Measurements from ENCODE around the gene PRKCH. TPM values are rescaled to one million over a fixed set of nuclear protein-coding genes. Genes with fewer than 3 reads are reported as not detected.
A peak's percentile ranks its signal among the peaks of the same experiment; 100 is the strongest.

PRKCH gene
- total RNA-seq, 3 donors from 2014 or later = 12.3 to 15.4 (median 14.8) TPM

DNA sequence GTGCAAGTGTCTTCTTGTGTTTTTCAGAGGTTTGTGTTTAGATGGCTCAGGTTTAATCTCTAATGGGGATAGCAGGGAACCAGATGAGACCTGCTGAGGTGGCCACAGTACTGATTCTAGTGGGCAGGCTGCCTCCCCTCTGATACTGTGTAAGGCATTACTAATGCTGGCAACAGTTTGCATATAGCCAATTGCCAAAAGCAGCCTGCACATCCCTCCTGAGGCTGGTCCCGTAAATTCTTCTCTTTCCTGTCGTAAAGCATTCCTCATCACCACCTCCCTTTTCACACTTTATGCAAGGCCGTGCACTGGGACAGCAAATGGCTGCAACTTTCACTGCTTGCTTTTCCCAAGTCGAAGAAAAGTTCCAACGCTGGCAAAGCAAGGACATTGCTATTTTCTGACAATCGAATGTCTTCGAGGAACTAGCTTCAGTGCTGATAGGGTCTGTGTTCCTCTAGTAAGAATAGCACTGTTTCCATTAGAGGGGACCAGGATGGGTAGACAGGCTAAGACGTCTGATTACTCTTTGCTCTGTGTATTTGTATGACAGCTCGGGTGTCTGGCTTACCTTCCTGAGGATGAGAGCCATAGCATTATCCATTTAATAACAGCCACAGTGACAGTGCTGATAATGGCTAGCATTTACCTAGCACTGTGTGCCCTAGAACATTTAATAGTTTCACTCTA is 195.7 kb downstream of the PRKCH start:
- Histone ChIP-seq H3K36me3 (ENCODE audit: low read depth) (no peaks in the 10 kb centered on the region), H3K9me3 (no peaks in the 10 kb centered on the region), H3K4me3 (no peak overlapping the region), H3K4me1 (ENCODE audit: low read depth) (peaks cover 26% of the 10 kb centered on the region)
- DNase-seq = no peak
- peak; percentile 2 for ATAC-seq
- TF ChIP-seq CTCF (IDR thresholded peaks at IDR 0.05) = no peak
- intact Hi-C loops (cut with DNase I, micrococcal nuclease) = no loop called here

- ATAC-seq (peak; percentile 84), DNase-seq (peak; percentile 64 to 69 (median 65))
- Histone ChIP-seq H3K4me1 (ENCODE audit: low read depth) (peaks cover 27% of the 10 kb centered on the region), H3K9me3 (no peaks in the 10 kb centered on the region), H3K36me3 (ENCODE audit: low read depth) (no peaks in the 10 kb centered on the region), H3K4me3 (no peak overlapping the region)
- intact Hi-C loops (cut with DNase I, micrococcal nuclease) = no loop called here
- no peak for TF ChIP-seq CTCF (IDR thresholded peaks at IDR 0.05)
These were observed 196.6 kb downstream of the PRKCH start for GRCh38 chr14:61517911-61518384.

DNA sequence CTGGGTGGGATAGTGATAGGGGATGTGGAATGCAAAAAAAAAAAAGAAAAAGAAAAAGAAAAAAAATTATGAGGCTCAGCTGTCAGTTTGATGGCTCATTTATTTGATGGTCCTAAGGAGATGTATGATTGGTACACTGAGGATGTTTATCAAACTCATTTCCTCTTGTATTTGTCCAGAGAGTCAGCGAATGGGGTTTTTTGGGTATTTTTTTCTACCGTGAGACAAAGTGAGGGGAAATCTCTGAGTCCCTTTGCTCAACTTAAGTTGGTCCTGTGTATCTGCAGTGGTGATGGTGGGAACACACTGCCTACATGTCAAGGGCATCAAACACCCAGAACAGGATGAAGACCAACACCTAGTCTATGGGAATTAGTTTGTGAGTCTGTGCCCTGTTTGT is 197.0 kb downstream of the PRKCH start:
- H3K36me3 ChIP-seq (ENCODE audit: low read depth) = no peaks in the 10 kb centered on the region
- H3K4me1 ChIP-seq (ENCODE audit: low read depth) = peaks cover 27% of the 10 kb centered on the region
- ATAC-seq (no peak), DNase-seq (no peak)
- H3K9me3 ChIP-seq = no peaks in the 10 kb centered on the region
- no peak for TF ChIP-seq CTCF (IDR thresholded peaks at IDR 0.05)
- no peak overlapping the region for H3K4me3 ChIP-seq
- intact Hi-C loops (cut with DNase I, micrococcal nuclease) = no loop called here

DNA sequence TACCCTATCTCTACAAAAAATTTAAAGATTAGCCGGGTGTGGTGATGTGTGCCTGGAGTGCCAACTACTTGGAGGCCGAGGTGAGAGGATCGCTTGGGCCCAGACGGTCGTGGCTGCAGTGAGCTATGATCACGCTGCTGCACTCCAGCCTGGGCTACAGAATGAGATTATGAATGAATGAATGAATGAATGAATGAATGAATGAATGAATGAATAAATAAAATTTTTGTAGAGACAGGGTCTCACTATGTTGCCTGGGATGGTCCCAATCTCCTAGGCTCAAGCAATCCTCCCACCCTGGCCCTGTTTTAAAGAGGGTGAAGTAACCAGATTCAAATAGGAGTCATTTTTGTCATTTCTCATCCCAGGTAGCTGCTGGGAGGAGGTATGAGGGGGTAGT is 197.7 kb downstream of the PRKCH start:
- Histone ChIP-seq H3K4me1 (ENCODE audit: low read depth) (peaks cover 29% of the 10 kb centered on the region), H3K36me3 (ENCODE audit: low read depth) (no peaks in the 10 kb centered on the region), H3K9me3 (no peaks in the 10 kb centered on the region), H3K4me3 (no peak overlapping the region)
- ATAC-seq (no peak), DNase-seq (no peak)
- intact Hi-C loops (cut with DNase I, micrococcal nuclease) = no loop called here
- TF ChIP-seq CTCF (IDR thresholded peaks at IDR 0.05) = no peak

- no peaks in the 10 kb centered on the region for H3K36me3 ChIP-seq (ENCODE audit: low read depth)
- intact Hi-C loops (cut with DNase I, micrococcal nuclease) = no loop called here
- H3K9me3 ChIP-seq = no peaks in the 10 kb centered on the region
- H3K4me1 ChIP-seq (ENCODE audit: low read depth) = peaks cover 30% of the 10 kb centered on the region
- DNase-seq = no peak
- H3K4me3 ChIP-seq = no peak overlapping the region
- ATAC-seq = no peak
- no peak for TF ChIP-seq CTCF (IDR thresholded peaks at IDR 0.05)
These were observed 198.4 kb downstream of the PRKCH start for GRCh38 chr14:61519735-61520134.
